Measurements from ENCODE around the gene AGAP9. TPM values are rescaled to one million over a fixed set of nuclear protein-coding genes. Genes with fewer than 3 reads are reported as not detected.
"Not testable (repeated sequence)": the region's sequence is repeated elsewhere in the genome, so short reads cannot be mapped to it uniquely, and the experiment has no call there.

The AGAP9 gene
- total and polyA plus RNA-seq, 11 donors = 0.64 to 8.1 (median 2.0) TPM

DNA sequence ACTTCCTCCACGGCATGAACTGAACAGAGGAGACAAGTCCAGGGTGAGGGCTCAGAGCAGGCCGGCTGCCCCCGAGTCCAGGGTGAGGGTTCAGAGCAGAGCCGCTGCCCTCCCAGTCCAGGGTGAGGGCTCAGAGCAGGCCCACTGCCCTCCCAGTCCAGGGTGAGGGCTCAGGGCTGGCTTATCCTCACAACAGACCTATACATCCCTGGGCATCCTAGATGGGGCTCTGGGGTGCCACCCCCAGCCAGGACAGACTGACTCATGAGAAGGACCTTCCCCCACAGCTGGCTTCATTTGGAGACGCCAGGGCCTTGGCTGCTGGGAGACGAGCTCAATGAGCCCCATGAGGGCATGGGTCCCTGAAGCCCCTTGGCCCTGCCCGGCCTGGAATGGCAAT lies 33.8 kb downstream of the AGAP9 start:
- H3K4me3 ChIP-seq; intact Hi-C loops (cut with DNase I); H3K27ac ChIP-seq; ATAC-seq; H3K9me3 ChIP-seq; H3K4me1 ChIP-seq; H3K27me3 ChIP-seq; H3K36me3 ChIP-seq; DNase-seq: not testable (repeated sequence)
- WGBS, 4 donors = 87 to 95% methylated on average over 3 of the region's 7 CpGs; no CpG with 5 or more reads in 2 of the 4 donors

DNA sequence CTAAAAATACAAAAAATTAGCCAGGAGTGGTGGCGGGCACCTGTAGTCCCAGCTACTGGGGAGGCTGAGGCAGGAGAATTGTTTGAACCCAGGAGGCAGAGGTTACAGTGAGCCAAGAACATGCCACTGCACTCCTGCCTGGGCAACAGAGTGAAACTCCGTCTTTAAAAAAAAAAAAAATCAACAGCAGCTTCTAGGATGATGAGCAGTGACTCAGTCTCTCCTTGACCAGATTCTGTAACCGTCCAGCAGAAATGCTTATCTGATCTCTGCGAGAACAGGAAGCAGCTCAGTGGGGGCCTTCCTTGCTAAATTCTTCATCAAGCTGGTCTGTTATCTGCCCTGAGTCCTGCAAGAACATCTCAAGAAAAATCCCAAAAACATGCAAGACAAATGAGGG lies 37.5 kb downstream of the AGAP9 start:
- intact Hi-C loops (cut with DNase I); H3K4me1 ChIP-seq; ATAC-seq; H3K27me3 ChIP-seq; H3K9me3 ChIP-seq; DNase-seq; H3K36me3 ChIP-seq; H3K4me3 ChIP-seq; H3K27ac ChIP-seq: not testable (repeated sequence)
- 49 to 65% (median 60%) methylated on average over 1 to 3 of the region's 4 CpGs for WGBS, 4 donors

- H3K27me3 ChIP-seq; DNase-seq; intact Hi-C loops (cut with DNase I); H3K36me3 ChIP-seq; ATAC-seq; H3K27ac ChIP-seq; H3K9me3 ChIP-seq; H3K4me1 ChIP-seq; H3K4me3 ChIP-seq: not testable (repeated sequence)
- WGBS, 4 donors = 89 to 94% (median 93%) methylated on average over 1 to 11 of the region's 11 CpGs
Observed at GRCh38 chr10:47484786-47485185, 38.7 kb downstream of the AGAP9 start.

GRCh38 chr10:47483923-47484322 lies 39.5 kb downstream of the AGAP9 start, which contains the start of gene ANXA8:
ANXA8 (minus strand) TSS chr10:47484115; CDS start chr10:47483933, 182 bp downstream.
- ATAC-seq = peak in 3 of 4 donors; percentile 14 to 45 (median 38)

DNA sequence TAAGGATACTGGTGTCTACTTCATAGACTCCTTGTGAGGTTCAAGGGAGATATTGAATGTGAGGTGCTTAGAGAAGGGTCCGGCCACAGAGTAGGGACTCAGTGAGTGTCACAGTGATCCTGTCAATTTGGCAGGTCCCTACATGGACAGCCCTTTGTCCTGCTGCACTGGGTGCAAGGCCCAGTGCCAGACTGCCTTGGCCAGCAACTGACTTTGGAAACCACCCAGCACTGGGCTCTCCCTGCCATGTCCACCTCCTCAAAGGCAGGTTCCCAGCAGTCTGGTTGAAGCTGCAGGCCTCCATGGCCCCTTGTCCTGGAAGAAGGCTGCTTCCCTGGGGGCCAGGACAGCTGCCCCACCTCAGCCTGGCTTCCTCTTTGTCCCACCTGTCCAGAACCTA lies 41.1 kb downstream of the AGAP9 start:
- ATAC-seq = peak; percentile 77 to 82 (median 82)
- H3K4me1 ChIP-seq; H3K9me3 ChIP-seq; intact Hi-C loops (cut with DNase I); H3K4me3 ChIP-seq; DNase-seq; H3K27ac ChIP-seq; H3K27me3 ChIP-seq; H3K36me3 ChIP-seq: not testable (repeated sequence)
- WGBS, 4 donors = no CpG with 5 or more reads among the region's 1 CpG

More at GRCh38 chr10:47483923-47484322, 39.5 kb downstream of the AGAP9 start, which contains the start of gene ANXA8:
- H3K4me1 ChIP-seq; H3K4me3 ChIP-seq; intact Hi-C loops (cut with DNase I); DNase-seq; H3K36me3 ChIP-seq; H3K9me3 ChIP-seq; H3K27ac ChIP-seq; H3K27me3 ChIP-seq: not testable (repeated sequence)
- WGBS, 4 donors = 85 to 100% (median 87%) methylated on average over 3 to 8 of the region's 11 CpGs

GRCh38 chr10:47481768-47482181 lies 41.7 kb downstream of the AGAP9 start:
- intact Hi-C loops (cut with DNase I); H3K27me3 ChIP-seq; H3K4me3 ChIP-seq; H3K27ac ChIP-seq; H3K36me3 ChIP-seq; DNase-seq; H3K9me3 ChIP-seq; H3K4me1 ChIP-seq: not testable (repeated sequence)
- WGBS, 4 donors = 73 to 89% (median 83%) methylated on average over 3 to 5 of the region's 6 CpGs; no CpG with 5 or more reads in 1 of the 4 donors
- ATAC-seq = peak in 3 of 4 donors; percentile 41 to 62 (median 47)

DNA sequence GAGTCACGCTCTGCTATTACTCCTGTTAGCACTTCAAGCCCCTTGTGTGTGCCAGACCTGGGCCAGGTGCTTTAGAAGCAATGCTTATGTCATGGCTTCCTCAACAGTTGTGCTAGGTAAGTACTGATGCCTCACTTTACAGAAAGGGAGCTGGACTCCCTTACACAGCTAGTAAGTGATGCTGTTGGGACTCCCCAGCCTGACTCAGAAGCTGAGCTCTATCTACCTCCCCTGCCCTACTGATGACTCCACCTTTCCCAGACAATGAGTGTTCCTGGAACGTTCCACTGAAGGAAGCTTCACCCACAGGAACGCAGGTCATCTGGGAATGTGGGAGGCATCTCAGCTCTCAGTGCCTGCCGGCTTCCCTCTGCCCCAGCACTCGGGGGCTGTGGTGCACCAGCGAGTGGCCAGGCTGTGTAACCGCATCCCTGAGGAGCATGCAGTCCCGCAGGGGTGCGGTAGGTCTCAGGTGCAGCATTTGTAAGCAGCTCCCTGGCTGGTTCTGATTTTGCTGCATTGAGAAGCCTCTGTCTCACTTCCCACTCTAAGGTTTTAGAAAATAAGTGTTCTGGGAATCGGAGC lies 42.2 kb downstream of the AGAP9 start:
- H3K36me3 ChIP-seq; H3K27ac ChIP-seq; H3K4me3 ChIP-seq; DNase-seq; ATAC-seq; H3K27me3 ChIP-seq; H3K9me3 ChIP-seq; intact Hi-C loops (cut with DNase I); H3K4me1 ChIP-seq: not testable (repeated sequence)
- 53 to 65% methylated on average over 7 to 8 of the region's 10 CpGs; no CpG with 5 or more reads in 2 of the 4 donors for WGBS, 4 donors

GRCh38 chr10:47480133-47480532 lies 43.3 kb downstream of the AGAP9 start:
- H3K4me3 ChIP-seq; H3K36me3 ChIP-seq; H3K4me1 ChIP-seq; ATAC-seq; intact Hi-C loops (cut with DNase I); DNase-seq; H3K9me3 ChIP-seq; H3K27ac ChIP-seq; H3K27me3 ChIP-seq: not testable (repeated sequence)
- WGBS, 4 donors = no CpG with 5 or more reads among the region's 3 CpGs

GRCh38 chr10:47478114-47478513 lies 45.3 kb downstream of the AGAP9 start:
- intact Hi-C loops (cut with DNase I); H3K4me1 ChIP-seq; ATAC-seq; H3K9me3 ChIP-seq; DNase-seq; H3K36me3 ChIP-seq; H3K4me3 ChIP-seq; H3K27ac ChIP-seq; H3K27me3 ChIP-seq: not testable (repeated sequence)
- 45 to 79% (median 62%) methylated on average over 3 to 4 of the region's 5 CpGs for WGBS, 4 donors

GRCh38 chr10:47477078-47477477 lies 46.4 kb downstream of the AGAP9 start:
- H3K27me3 ChIP-seq; H3K4me3 ChIP-seq; H3K9me3 ChIP-seq; intact Hi-C loops (cut with DNase I); ATAC-seq; H3K27ac ChIP-seq; H3K36me3 ChIP-seq; H3K4me1 ChIP-seq; DNase-seq: not testable (repeated sequence)
- 93% methylated on average over 9 of the region's 11 CpGs; no CpG with 5 or more reads in 2 of the 4 donors for WGBS, 4 donors

- H3K27ac ChIP-seq; H3K36me3 ChIP-seq; ATAC-seq; H3K4me3 ChIP-seq; intact Hi-C loops (cut with DNase I); H3K27me3 ChIP-seq; H3K4me1 ChIP-seq; DNase-seq; H3K9me3 ChIP-seq: not testable (repeated sequence)
- 88 to 89% methylated on average over 5 of the region's 5 CpGs; no CpG with 5 or more reads in 2 of the 4 donors for WGBS, 4 donors
Observed at GRCh38 chr10:47475101-47475500, 48.3 kb downstream of the AGAP9 start.

All from heart left ventricle (tissue), 16 donors.